ENCODE measurements around the gene KCNJ1.

Gene KCNJ1

GRCh38 chr11:128807909-128808308 is 59.2 kb downstream of the KCNJ1 start:
- H3K27ac ChIP-seq (ENCODE audit: low read depth, low read length) = no peak overlapping the region
- no peaks in the 10 kb centered on the region for H3K27me3 ChIP-seq (ENCODE audit: control insufficient read depth in 1 of 2, insufficient read depth in 2 of 2, low read length in 2 of 2)
- H3K9me3 ChIP-seq (ENCODE audit: control insufficient read depth in 1 of 2, low read length in 2 of 2) = no peaks in the 10 kb centered on the region
- H3K4me1 ChIP-seq (ENCODE audit: control insufficient read depth in 1 of 2, insufficient read depth in 2 of 2, low read length in 2 of 2) = no peaks in the 10 kb centered on the region
- H3K36me3 ChIP-seq (ENCODE audit: control insufficient read depth in 1 of 2, insufficient read depth in 2 of 2, low read length in 2 of 2) = peaks cover 10 to 13% of the 10 kb centered on the region in 2 donors
- no peak overlapping the region for H3K4me3 ChIP-seq (ENCODE audit: low read depth in 1 of 2, low read length in 2 of 2)
- no peak overlapping the region for H3K9ac ChIP-seq (ENCODE audit: low read depth in 1 of 2, low read length in 2 of 2)

GRCh38 chr11:128806506-128807261 is 60.4 kb downstream of the KCNJ1 start:
- H3K27ac ChIP-seq (ENCODE audit: low read depth, low read length) = no peak overlapping the region
- H3K9ac ChIP-seq (ENCODE audit: low read depth in 1 of 2, low read length in 2 of 2) = no peak overlapping the region
- no peaks in the 10 kb centered on the region for H3K9me3 ChIP-seq (ENCODE audit: control insufficient read depth in 1 of 2, low read length in 2 of 2)
- H3K4me3 ChIP-seq (ENCODE audit: low read depth in 1 of 2, low read length in 2 of 2) = no peak overlapping the region
- no peaks in the 10 kb centered on the region for H3K4me1 ChIP-seq (ENCODE audit: control insufficient read depth in 1 of 2, insufficient read depth in 2 of 2, low read length in 2 of 2)
- no peaks in the 10 kb centered on the region for H3K27me3 ChIP-seq (ENCODE audit: control insufficient read depth in 1 of 2, insufficient read depth in 2 of 2, low read length in 2 of 2)
- H3K36me3 ChIP-seq (ENCODE audit: control insufficient read depth in 1 of 2, insufficient read depth in 2 of 2, low read length in 2 of 2) = peaks cover 10 to 13% of the 10 kb centered on the region in 2 donors

GRCh38 chr11:128804481-128804880 is 62.6 kb downstream of the KCNJ1 start:
- Histone ChIP-seq H3K4me3 (ENCODE audit: low read depth in 1 of 2, low read length in 2 of 2) (no peak overlapping the region), H3K27me3 (ENCODE audit: control insufficient read depth in 1 of 2, insufficient read depth in 2 of 2, low read length in 2 of 2) (no peaks in the 10 kb centered on the region), H3K9me3 (ENCODE audit: control insufficient read depth in 1 of 2, low read length in 2 of 2) (no peaks in the 10 kb centered on the region), H3K9ac (ENCODE audit: low read depth in 1 of 2, low read length in 2 of 2) (no peak overlapping the region), H3K36me3 (ENCODE audit: control insufficient read depth in 1 of 2, insufficient read depth in 2 of 2, low read length in 2 of 2) (peaks cover 7 to 10% of the 10 kb centered on the region in 2 donors), H3K4me1 (ENCODE audit: control insufficient read depth in 1 of 2, insufficient read depth in 2 of 2, low read length in 2 of 2) (no peaks in the 10 kb centered on the region), H3K27ac (ENCODE audit: low read depth, low read length) (no peak overlapping the region)

GRCh38 chr11:128803449-128804245 is 63.4 kb downstream of the KCNJ1 start:
- no peak overlapping the region for H3K27ac ChIP-seq (ENCODE audit: low read depth, low read length)
- H3K9me3 ChIP-seq (ENCODE audit: control insufficient read depth in 1 of 2, low read length in 2 of 2) = no peaks in the 10 kb centered on the region
- H3K4me3 ChIP-seq (ENCODE audit: low read depth in 1 of 2, low read length in 2 of 2) = no peak overlapping the region
- H3K27me3 ChIP-seq (ENCODE audit: control insufficient read depth in 1 of 2, insufficient read depth in 2 of 2, low read length in 2 of 2) = no peaks in the 10 kb centered on the region
- peaks cover 7 to 10% of the 10 kb centered on the region in 2 donors for H3K36me3 ChIP-seq (ENCODE audit: control insufficient read depth in 1 of 2, insufficient read depth in 2 of 2, low read length in 2 of 2)
- H3K9ac ChIP-seq (ENCODE audit: low read depth in 1 of 2, low read length in 2 of 2) = no peak overlapping the region
- no peaks in the 10 kb centered on the region for H3K4me1 ChIP-seq (ENCODE audit: control insufficient read depth in 1 of 2, insufficient read depth in 2 of 2, low read length in 2 of 2)

GRCh38 chr11:128803011-128803410 is 64.1 kb downstream of the KCNJ1 start:
- Histone ChIP-seq H3K9ac (ENCODE audit: low read depth in 1 of 2, low read length in 2 of 2) (no peak overlapping the region), H3K27me3 (ENCODE audit: control insufficient read depth in 1 of 2, insufficient read depth in 2 of 2, low read length in 2 of 2) (no peaks in the 10 kb centered on the region), H3K9me3 (ENCODE audit: control insufficient read depth in 1 of 2, low read length in 2 of 2) (no peaks in the 10 kb centered on the region), H3K27ac (ENCODE audit: low read depth, low read length) (no peak overlapping the region), H3K4me1 (ENCODE audit: control insufficient read depth in 1 of 2, insufficient read depth in 2 of 2, low read length in 2 of 2) (no peaks in the 10 kb centered on the region), H3K36me3 (ENCODE audit: control insufficient read depth in 1 of 2, insufficient read depth in 2 of 2, low read length in 2 of 2) (peaks cover 7 to 10% of the 10 kb centered on the region in 2 donors), H3K4me3 (ENCODE audit: low read depth in 1 of 2, low read length in 2 of 2) (no peak overlapping the region)

- H3K27ac ChIP-seq (ENCODE audit: low read depth, low read length) = no peak overlapping the region
- peaks cover 7 to 10% of the 10 kb centered on the region in 2 donors for H3K36me3 ChIP-seq (ENCODE audit: control insufficient read depth in 1 of 2, insufficient read depth in 2 of 2, low read length in 2 of 2)
- no peak overlapping the region for H3K4me3 ChIP-seq (ENCODE audit: low read depth in 1 of 2, low read length in 2 of 2)
- no peak overlapping the region for H3K9ac ChIP-seq (ENCODE audit: low read depth in 1 of 2, low read length in 2 of 2)
- no peaks in the 10 kb centered on the region for H3K4me1 ChIP-seq (ENCODE audit: control insufficient read depth in 1 of 2, insufficient read depth in 2 of 2, low read length in 2 of 2)
- no peaks in the 10 kb centered on the region for H3K27me3 ChIP-seq (ENCODE audit: control insufficient read depth in 1 of 2, insufficient read depth in 2 of 2, low read length in 2 of 2)
- no peaks in the 10 kb centered on the region for H3K9me3 ChIP-seq (ENCODE audit: control insufficient read depth in 1 of 2, low read length in 2 of 2)
Measured at GRCh38 chr11:128802358-128802981, 64.6 kb downstream of the KCNJ1 start.

- Histone ChIP-seq H3K36me3 (ENCODE audit: control insufficient read depth in 1 of 2, insufficient read depth in 2 of 2, low read length in 2 of 2) (peaks cover 7 to 10% of the 10 kb centered on the region in 2 donors), H3K9ac (ENCODE audit: low read depth in 1 of 2, low read length in 2 of 2) (no peak overlapping the region), H3K4me3 (ENCODE audit: low read depth in 1 of 2, low read length in 2 of 2) (no peak overlapping the region), H3K4me1 (ENCODE audit: control insufficient read depth in 1 of 2, insufficient read depth in 2 of 2, low read length in 2 of 2) (no peaks in the 10 kb centered on the region), H3K27me3 (ENCODE audit: control insufficient read depth in 1 of 2, insufficient read depth in 2 of 2, low read length in 2 of 2) (no peaks in the 10 kb centered on the region), H3K9me3 (ENCODE audit: control insufficient read depth in 1 of 2, low read length in 2 of 2) (no peaks in the 10 kb centered on the region), H3K27ac (ENCODE audit: low read depth, low read length) (no peak overlapping the region)
Measured at GRCh38 chr11:128800871-128801417, 66.2 kb downstream of the KCNJ1 start.

- Histone ChIP-seq H3K36me3 (ENCODE audit: control insufficient read depth in 1 of 2, insufficient read depth in 2 of 2, low read length in 2 of 2) (peaks cover 0 to 12% of the 10 kb centered on the region in 2 donors), H3K4me3 (ENCODE audit: low read depth in 1 of 2, low read length in 2 of 2) (no peak overlapping the region), H3K27ac (ENCODE audit: low read depth, low read length) (no peak overlapping the region)
Measured at GRCh38 chr11:128796270-128796669, 70.8 kb downstream of the KCNJ1 start.

GRCh38 chr11:128790196-128790595 is 76.9 kb downstream of the KCNJ1 start:
- no peaks in the 10 kb centered on the region for H3K4me1 ChIP-seq (ENCODE audit: control insufficient read depth in 1 of 2, insufficient read depth in 2 of 2, low read length in 2 of 2)
- H3K9ac ChIP-seq (ENCODE audit: low read depth in 1 of 2, low read length in 2 of 2) = no peak overlapping the region

More at GRCh38 chr11:128796270-128796669, 70.8 kb downstream of the KCNJ1 start:
- Histone ChIP-seq H3K9me3 (ENCODE audit: control insufficient read depth in 1 of 2, low read length in 2 of 2) (no peaks in the 10 kb centered on the region), H3K9ac (ENCODE audit: low read depth in 1 of 2, low read length in 2 of 2) (no peak overlapping the region), H3K27me3 (ENCODE audit: control insufficient read depth in 1 of 2, insufficient read depth in 2 of 2, low read length in 2 of 2) (no peaks in the 10 kb centered on the region), H3K4me1 (ENCODE audit: control insufficient read depth in 1 of 2, insufficient read depth in 2 of 2, low read length in 2 of 2) (no peaks in the 10 kb centered on the region)

More at GRCh38 chr11:128790196-128790595, 76.9 kb downstream of the KCNJ1 start:
- Histone ChIP-seq H3K27ac (ENCODE audit: low read depth, low read length) (no peak overlapping the region), H3K36me3 (ENCODE audit: control insufficient read depth in 1 of 2, insufficient read depth in 2 of 2, low read length in 2 of 2) (peaks cover 0 to 9% of the 10 kb centered on the region in 2 donors), H3K9me3 (ENCODE audit: control insufficient read depth in 1 of 2, low read length in 2 of 2) (no peaks in the 10 kb centered on the region), H3K27me3 (ENCODE audit: control insufficient read depth in 1 of 2, insufficient read depth in 2 of 2, low read length in 2 of 2) (no peaks in the 10 kb centered on the region), H3K4me3 (ENCODE audit: low read depth in 1 of 2, low read length in 2 of 2) (no peak overlapping the region)
